IPS-15b (cell line): ENCODE measurements around the gene PPP2R3B.

Experiments
- H3K27me3 ChIP-seq: one replicate; pipeline ENCODE4 v1.6.1; 2013; ENCODE audit warnings: low read length; ENCODE audit not compliant: control insufficient read depth, insufficient read depth
- H3K36me3 ChIP-seq: one replicate; pipeline ENCODE4 v1.6.1; 2013; ENCODE audit warnings: low read length; ENCODE audit not compliant: control insufficient read depth, insufficient read depth
- H3K4me1 ChIP-seq: one replicate; pipeline ENCODE4 v1.6.1; 2013; ENCODE audit warnings: mild to moderate bottlenecking, low read length; ENCODE audit not compliant: control insufficient read depth, insufficient read depth
- H3K4me3 ChIP-seq: one replicate; pipeline ENCODE4 v1.5.1; 2013; ENCODE audit warnings: low read depth, low read length
- H3K9ac ChIP-seq: one replicate; pipeline ENCODE4 v1.6.1; 2013; ENCODE audit warnings: low read depth, mild to moderate bottlenecking, low read length
- H3K9me3 ChIP-seq: one replicate; pipeline ENCODE4 v1.6.1; 2013; ENCODE audit warnings: mild to moderate bottlenecking, low read length; ENCODE audit not compliant: control insufficient read depth, insufficient read depth

The PPP2R3B gene

DNA sequence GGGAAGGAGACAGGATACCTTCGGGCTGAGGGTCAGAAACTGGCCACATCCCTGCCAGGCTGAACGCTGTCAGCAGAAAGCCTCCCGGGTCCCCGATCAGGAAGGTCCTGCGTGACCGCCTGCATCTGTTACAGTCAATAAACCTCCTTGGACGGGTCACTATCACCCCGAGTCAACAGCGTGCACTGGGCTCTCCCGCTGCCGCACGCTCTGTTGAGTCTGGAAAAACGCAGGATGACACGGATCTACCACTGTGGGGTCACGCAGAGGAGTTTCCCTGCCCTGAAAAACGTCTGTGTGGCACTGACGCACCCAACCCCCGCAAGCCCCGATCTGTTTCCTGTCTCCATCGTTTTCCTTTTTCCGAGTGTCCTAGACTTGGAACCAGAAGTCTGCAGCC, 12.1 kb downstream of the PPP2R3B start:
- peaks cover 10% of the 10 kb centered on the region for H3K27me3 ChIP-seq
- H3K36me3 ChIP-seq = peaks cover 5% of the 10 kb centered on the region
- peak overlapping the region; percentile 37 for H3K9ac ChIP-seq
- H3K4me3 ChIP-seq = peak overlapping the region; percentile 55
- H3K4me1 ChIP-seq = no peaks in the 10 kb centered on the region
- H3K9me3 ChIP-seq = no peaks in the 10 kb centered on the region

DNA sequence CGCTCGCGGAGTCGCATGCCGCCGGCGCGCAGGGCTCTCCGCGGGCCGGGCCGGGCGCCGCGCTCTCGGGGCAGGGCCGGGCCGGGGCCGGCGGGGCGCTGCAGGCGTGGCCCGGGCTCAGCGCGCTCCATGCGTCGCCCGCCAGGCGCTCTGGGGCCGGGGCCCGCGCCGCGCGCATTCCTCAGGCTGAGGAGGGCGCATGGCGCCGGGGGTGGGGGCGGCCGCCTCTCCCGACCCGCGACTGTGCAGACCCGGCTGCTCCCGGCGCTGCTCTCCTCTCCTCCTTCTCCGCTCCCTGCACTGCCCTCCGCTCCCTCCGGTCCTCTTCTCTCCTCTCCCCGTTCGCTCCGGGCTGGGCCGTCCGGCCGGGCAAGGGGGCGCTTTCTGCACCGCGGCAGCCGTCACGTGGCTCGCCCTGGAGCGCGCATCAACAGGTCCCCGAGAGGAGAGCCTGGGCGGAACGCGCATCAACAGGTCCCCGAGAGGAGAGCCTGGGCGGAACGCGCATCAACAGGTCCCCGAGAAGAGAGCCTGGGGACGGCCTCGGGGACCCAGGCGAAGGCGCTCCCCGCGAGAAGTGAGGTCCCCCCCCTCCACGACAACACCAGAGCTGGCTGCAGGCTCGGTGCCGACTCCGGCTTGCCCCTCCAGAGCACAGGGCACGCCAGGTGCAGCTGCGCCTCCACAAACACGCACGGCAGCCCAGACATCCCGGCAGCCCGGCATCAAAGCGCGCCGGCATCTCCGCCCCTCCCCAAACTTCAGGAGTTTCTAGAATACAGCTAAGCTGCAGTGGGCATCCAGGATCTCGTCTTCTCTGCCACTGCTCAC, 12.9 kb downstream of the PPP2R3B start:
- Histone ChIP-seq H3K27me3 (peaks cover 10% of the 10 kb centered on the region), H3K9ac (peak overlapping the region; percentile 65), H3K9me3 (no peaks in the 10 kb centered on the region), H3K4me3 (peak overlapping the region; percentile 55), H3K36me3 (peaks cover 5% of the 10 kb centered on the region), H3K4me1 (peaks cover 5% of the 10 kb centered on the region)

DNA sequence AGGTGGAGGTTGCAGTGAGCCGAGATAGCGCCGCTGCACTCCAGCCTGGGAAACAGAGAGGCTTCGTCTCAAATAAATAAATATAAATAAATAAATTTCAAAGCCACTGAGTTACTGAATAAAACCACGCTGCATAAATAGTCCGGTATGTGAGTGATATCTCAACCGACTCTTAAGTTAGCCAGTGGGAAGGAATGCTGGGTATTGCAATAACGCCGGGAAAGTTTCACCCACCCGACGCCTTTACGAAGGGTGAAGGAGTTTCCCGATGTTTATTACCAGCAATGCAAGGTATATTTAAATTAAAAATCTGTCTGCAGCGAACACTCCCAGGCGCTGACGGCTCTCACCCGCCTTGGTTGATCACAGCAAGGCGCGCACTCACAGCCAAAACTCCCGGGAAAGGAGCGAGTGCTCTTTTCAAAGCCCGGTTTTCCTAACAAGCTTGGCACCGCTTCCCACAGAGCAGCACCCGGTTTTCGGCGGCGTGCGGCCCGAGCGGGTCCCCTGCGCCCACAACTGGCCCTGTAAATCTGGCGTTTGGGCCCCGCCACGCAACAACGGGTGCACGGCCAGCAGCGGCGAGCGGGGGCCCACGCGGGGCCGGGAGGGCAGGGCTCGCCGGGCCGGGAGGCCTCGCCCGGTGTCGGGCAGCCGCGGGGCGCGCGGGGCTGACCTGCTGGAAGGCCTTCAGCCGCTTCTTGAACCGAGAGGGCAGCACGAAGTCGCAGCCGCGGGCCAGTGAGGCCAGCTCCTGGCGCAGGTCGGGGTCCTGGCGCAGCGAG, 13.7 kb downstream of the PPP2R3B start:
- Histone ChIP-seq H3K36me3 (peaks cover 5% of the 10 kb centered on the region), H3K9me3 (no peaks in the 10 kb centered on the region), H3K4me3 (peak overlapping the region; percentile 53), H3K4me1 (peaks cover 5% of the 10 kb centered on the region), H3K9ac (peak overlapping the region; percentile 37), H3K27me3 (peaks cover 10% of the 10 kb centered on the region)

DNA sequence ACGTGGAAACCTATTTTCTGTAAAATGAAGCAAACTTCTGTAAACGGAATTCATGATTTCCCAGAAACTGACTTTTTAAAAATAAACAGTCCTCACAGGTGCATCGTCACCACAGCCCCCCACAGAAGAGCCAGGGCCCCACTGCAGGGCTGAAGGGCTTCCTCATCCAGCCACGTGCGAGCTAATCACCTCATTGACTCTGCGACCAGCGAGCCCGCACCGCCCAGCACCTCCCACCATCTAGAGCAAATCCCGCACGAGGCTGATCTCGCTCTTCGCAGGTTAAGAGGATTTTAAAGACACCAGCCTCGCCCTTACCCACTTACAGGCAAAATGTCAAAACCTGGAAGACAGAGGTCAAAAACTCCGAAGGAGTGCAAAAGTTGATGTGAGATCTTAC, 14.8 kb downstream of the PPP2R3B start:
- H3K4me3 ChIP-seq = no peak overlapping the region
- peaks cover 10% of the 10 kb centered on the region for H3K27me3 ChIP-seq
- H3K4me1 ChIP-seq = peaks cover 5% of the 10 kb centered on the region
- H3K9me3 ChIP-seq = no peaks in the 10 kb centered on the region
- H3K36me3 ChIP-seq = peaks cover 5% of the 10 kb centered on the region
- H3K9ac ChIP-seq = no peak overlapping the region

DNA sequence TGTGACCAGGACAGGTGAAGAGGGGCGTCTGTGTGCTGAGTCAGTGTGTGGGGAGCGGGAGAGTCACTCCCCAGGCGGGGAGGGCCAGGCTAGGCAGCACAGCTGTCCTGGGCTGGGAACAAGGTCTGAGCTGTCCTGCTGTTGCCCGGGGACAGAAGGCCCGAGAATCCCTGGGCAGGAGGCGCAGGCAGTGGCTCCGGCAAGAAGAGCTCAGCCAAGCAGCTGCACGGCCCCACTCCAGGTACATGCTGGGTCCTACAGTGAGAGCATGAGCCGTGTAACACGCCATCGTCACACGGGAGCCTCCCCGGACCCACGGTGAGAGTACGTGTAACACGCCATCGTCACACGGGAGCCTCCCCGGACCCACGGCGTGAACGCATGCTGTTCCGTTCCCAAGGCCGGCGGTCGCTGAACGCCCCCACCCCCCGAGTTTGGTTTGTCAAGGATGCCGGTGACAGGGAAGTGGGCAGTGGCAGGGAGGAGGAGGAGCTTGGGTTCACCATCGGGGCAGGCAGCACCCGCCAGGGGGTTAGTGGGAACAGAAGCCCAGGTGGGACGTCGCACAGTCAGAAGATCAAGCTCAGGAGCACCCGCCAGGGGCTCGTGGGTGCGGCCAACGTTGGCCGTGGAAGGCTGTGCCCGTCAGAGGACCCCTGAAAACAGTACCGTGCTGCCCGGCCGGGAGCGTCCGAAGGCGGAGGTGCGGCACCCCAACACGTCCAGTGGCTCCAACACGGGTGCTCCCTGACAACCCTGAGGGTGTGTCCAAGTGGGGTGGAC, 15.6 kb downstream of the PPP2R3B start:
- H3K9me3 ChIP-seq = no peaks in the 10 kb centered on the region
- H3K27me3 ChIP-seq = peaks cover 10% of the 10 kb centered on the region
- no peak overlapping the region for H3K9ac ChIP-seq
- peaks cover 5% of the 10 kb centered on the region for H3K4me1 ChIP-seq
- H3K36me3 ChIP-seq = peaks cover 5% of the 10 kb centered on the region
- H3K4me3 ChIP-seq = no peak overlapping the region

DNA sequence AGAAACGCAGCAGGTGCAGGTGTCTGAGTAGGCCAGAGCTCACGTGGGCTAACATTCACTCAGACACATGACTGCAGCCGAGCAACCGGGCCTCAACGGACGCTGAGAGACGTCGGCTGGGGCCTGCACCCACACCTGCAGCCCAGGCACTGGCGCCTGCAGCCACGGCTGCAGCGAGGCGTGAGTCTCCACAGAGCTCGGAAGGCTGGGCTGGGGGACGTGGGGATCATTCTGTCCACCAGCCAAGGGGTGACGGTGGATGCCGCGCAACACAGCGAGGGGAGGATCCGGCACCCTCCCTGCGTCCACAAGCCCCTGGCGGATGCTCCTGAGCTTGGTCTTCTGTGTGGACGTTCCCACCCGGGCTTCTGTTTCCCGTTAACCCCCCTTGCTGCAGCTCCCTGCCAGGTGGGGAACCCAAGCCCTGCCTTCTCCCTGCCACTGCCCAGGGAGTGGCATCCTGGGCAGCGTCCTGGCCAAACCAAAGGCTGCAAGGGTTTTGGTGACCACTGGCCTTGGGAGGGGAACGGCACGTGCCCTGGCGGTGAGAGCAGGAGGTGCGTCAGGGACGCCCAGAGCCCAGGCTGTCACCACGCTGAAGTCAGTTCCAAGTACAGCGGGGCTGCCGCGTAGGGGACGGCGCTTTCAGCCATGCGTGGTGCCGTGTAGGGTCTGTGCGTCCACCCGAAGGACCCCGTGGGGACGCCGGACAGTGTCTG, 16.3 kb downstream of the PPP2R3B start:
- H3K36me3 ChIP-seq = peaks cover 5% of the 10 kb centered on the region
- no peak overlapping the region for H3K9ac ChIP-seq
- no peaks in the 10 kb centered on the region for H3K9me3 ChIP-seq
- no peak overlapping the region for H3K4me3 ChIP-seq
- peaks cover 5% of the 10 kb centered on the region for H3K4me1 ChIP-seq
- peaks cover 10% of the 10 kb centered on the region for H3K27me3 ChIP-seq

DNA sequence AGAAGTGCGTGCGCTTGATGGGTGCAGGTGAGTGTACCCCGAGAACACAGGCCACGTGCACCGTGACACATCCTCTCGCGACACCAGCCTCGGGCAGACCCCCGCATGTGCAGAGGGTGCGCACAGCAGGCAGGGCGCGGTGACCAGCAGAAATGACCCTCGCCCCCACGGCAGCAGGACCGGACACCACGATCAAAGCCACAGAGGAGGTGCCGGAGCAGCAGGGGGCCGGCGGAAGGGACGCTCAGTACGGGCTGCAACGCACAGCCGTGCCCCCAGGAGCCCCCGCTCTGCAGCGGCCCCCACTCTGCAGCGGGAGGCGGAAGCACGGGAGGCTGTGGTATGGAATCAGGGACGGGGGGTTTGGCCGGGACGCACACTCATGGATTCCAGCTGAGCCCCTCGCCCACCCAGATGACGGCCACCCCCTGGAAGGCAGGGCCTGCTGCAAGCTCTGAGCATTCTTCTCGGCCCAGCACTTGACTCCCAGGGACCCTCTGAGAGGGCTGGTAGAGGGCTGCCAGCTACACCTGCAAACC, 17.1 kb downstream of the PPP2R3B start:
- Histone ChIP-seq H3K4me3 (no peak overlapping the region), H3K4me1 (peaks cover 5% of the 10 kb centered on the region), H3K27me3 (peaks cover 7% of the 10 kb centered on the region), H3K9ac (peak overlapping the region; percentile 24), H3K36me3 (peaks cover 5% of the 10 kb centered on the region), H3K9me3 (no peaks in the 10 kb centered on the region)

DNA sequence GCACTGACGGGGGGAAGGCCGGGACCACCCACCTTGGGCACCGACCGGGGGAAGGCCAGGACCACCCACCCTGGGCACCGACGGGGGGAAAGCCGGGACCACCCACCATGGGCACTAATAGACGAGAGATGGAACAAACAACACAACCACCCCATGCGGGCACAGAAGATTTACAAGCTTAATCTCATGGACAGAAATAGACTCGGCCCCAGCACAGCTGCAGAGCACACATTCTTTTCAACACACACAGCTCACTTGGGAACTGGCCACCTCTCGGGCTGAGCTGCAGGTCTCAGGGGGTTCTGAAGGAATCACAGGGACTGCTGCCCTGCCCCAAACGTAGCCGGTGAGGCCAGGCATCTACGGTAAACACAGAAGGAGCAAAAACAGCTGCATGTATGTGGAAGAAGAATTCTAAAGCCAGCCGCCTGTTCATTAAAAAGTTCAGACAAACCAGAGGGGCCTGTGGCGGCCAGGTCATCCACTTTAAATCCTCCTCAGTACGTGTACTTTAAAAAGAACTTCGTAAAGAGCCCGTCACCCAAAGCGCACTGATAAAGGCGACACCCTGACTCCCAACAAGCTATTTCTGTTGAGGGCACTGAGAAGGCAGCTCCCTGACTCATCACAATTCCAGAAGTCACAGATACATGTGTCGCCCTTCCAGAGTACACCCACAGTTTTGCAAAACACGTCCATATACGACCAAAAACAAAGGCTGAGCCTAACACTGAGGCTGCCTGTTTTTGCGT, 17.7 kb downstream of the PPP2R3B start:
- no peaks in the 10 kb centered on the region for H3K9me3 ChIP-seq
- H3K27me3 ChIP-seq = peaks cover 4% of the 10 kb centered on the region
- H3K9ac ChIP-seq = peak overlapping the region; percentile 47
- H3K36me3 ChIP-seq = peaks cover 5% of the 10 kb centered on the region
- no peak overlapping the region for H3K4me3 ChIP-seq
- peaks cover 5% of the 10 kb centered on the region for H3K4me1 ChIP-seq

DNA sequence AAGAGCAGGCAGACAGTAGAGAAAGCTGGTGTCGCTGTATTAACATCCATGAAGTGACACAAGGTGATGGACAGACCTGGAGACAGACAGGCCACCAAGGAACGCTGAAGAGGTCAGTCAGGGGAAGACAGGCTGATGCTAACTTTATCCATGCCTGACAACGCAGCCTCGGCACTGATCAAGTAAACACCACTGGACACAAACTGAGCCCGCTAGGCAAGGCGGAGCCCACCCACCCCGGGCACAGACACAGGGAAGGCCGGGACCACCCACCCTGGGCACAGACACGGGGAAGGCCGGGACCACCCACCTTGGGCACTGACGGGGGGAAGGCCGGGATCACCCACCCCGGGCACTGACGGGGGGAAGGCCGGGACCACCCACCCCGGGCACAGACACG, 18.8 kb downstream of the PPP2R3B start:
- peaks cover 5% of the 10 kb centered on the region for H3K4me1 ChIP-seq

DNA sequence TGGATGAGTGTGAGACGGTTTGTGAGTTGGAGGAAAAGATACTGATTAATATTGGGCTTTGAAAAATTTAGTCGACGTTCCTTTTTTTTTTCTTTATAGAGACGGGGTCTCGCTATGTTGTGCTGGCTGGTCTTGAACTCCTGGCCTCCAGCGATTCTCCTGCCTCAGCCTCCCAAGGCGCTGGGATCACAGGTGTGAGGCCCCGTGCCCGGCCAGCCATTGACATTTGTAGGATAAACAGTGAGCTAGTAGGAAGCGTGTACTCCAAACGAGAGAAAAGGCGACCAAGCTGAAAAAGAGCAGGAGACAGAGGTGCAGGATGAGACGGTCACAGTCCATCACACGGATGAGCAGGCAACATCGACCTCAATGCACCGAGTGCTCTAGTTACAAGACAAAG, 19.4 kb downstream of the PPP2R3B start:
- H3K9me3 ChIP-seq = no peaks in the 10 kb centered on the region
- peaks cover 5% of the 10 kb centered on the region for H3K36me3 ChIP-seq
- no peak overlapping the region for H3K9ac ChIP-seq
- peaks cover 5% of the 10 kb centered on the region for H3K4me1 ChIP-seq
- peaks cover 1% of the 10 kb centered on the region for H3K27me3 ChIP-seq
- H3K4me3 ChIP-seq = no peak overlapping the region

More for the DNA sequence above, 18.8 kb downstream of the PPP2R3B start:
- Histone ChIP-seq H3K4me3 (no peak overlapping the region), H3K27me3 (peaks cover 4% of the 10 kb centered on the region), H3K9me3 (no peaks in the 10 kb centered on the region), H3K9ac (no peak overlapping the region), H3K36me3 (peaks cover 5% of the 10 kb centered on the region)
